SU-DHL-6 (cell line): ENCODE results near the gene CACNA2D4.

ENCODE experiments used
- H2AFZ ChIP-seq: fragments of 200-600 bp; sonication (generic); 2 replicates; pipeline ENCODE4 v1.6.1; 2014; ENCODE audit warnings: low read depth, mild to moderate bottlenecking, moderate library complexity, mixed read lengths, antibody characterized with exemption, low read length; ENCODE audit not compliant: severe bottlenecking
- H3F3A ChIP-seq: fragments of 200-600 bp; shearing (Covaris generic); 2 replicates; pipeline ENCODE4 v1.6.0; 2016; ENCODE audit warnings: antibody characterized with exemption, mild to moderate bottlenecking; ENCODE audit not compliant: insufficient read depth
- H3K27ac ChIP-seq: fragments of 200-600 bp; sonication (generic); 2 replicates; pipeline ENCODE4 v1.5.1; 2016; ENCODE audit warnings: low read depth, mild to moderate bottlenecking, low read length, moderate library complexity, mixed read lengths
- H3K27me3 ChIP-seq: fragments of 200-600 bp; sonication (generic), shearing (Covaris generic); 2 replicates; pipeline ENCODE4 v1.6.0; 2014; ENCODE audit warnings: mild to moderate bottlenecking, low read length
- H3K36me3 ChIP-seq: fragments of 200-600 bp; sonication (generic); 2 replicates; pipeline ENCODE4 v1.6.1; 2014; ENCODE audit warnings: mild to moderate bottlenecking, low read length, mixed read lengths
- H3K4me2 ChIP-seq: fragments of 300-600, 200-600 bp; shearing (Covaris generic), sonication (generic); 2 replicates; pipeline ENCODE4 v1.6.0; 2014; ENCODE audit warnings: low read length, low read depth, mild to moderate bottlenecking; ENCODE audit not compliant: poor library complexity, severe bottlenecking
- H3K4me3 ChIP-seq: fragments of 200-600 bp; sonication (generic); 2 replicates; pipeline ENCODE4 v1.5.1; 2014; ENCODE audit warnings: antibody characterized with exemption, low read length, mild to moderate bottlenecking, mixed read lengths; ENCODE audit not compliant: insufficient read depth, poor library complexity, severe bottlenecking
- H3K79me2 ChIP-seq: fragments of 200-600 bp; sonication (generic); 2 replicates; pipeline ENCODE4 v1.6.1; 2014; ENCODE audit warnings: mild to moderate bottlenecking, low read length, moderate library complexity; ENCODE audit not compliant: insufficient read depth
- H3K9ac ChIP-seq: fragments of 200-600 bp; sonication (generic); 2 replicates; pipeline ENCODE4 v1.7.0; 2014; ENCODE audit warnings: mild to moderate bottlenecking, low read length
- H3K9me2 ChIP-seq: fragments of 200-600 bp; sonication (generic); replicated peaks from 2 replicates; pipeline ENCODE4 v1.6.1; 2014; ENCODE audit warnings: low read length; ENCODE audit not compliant: insufficient read depth
- H3K9me3 ChIP-seq: fragments of 200-600 bp; sonication (generic); 2 replicates; pipeline ENCODE4 v1.6.1; 2014; ENCODE audit warnings: low read length, mixed read lengths; ENCODE audit not compliant: insufficient read depth
- H4K20me1 ChIP-seq: fragments of 200-600 bp; sonication (generic); 2 replicates; pipeline ENCODE4 v1.6.1; 2014; ENCODE audit warnings: low read depth, mild to moderate bottlenecking, antibody characterized with exemption, low read length, moderate library complexity, mixed read lengths
- EZH2phosphoT487 ChIP-seq: fragments of 200-600 bp; sonication (generic), shearing (Covaris generic); conservative IDR thresholded peaks from 2 replicates; pipeline ENCODE4 v1.6.1; 2018; ENCODE audit warnings: mild to moderate bottlenecking, antibody characterized with exemption, low read length, moderate library complexity, mixed read lengths
- TF ChIP-seq, protein P1 (sequence below): fragments of 200-600 bp; sonication (generic); IDR thresholded peaks from one replicate; pipeline ENCODE4 v1.5.1; 2017; ENCODE audit warnings: antibody characterized with exemption, mild to moderate bottlenecking, low read length, moderate library complexity; ENCODE audit not compliant: insufficient read depth, poor library complexity, severe bottlenecking

CACNA2D4 gene

DNA sequence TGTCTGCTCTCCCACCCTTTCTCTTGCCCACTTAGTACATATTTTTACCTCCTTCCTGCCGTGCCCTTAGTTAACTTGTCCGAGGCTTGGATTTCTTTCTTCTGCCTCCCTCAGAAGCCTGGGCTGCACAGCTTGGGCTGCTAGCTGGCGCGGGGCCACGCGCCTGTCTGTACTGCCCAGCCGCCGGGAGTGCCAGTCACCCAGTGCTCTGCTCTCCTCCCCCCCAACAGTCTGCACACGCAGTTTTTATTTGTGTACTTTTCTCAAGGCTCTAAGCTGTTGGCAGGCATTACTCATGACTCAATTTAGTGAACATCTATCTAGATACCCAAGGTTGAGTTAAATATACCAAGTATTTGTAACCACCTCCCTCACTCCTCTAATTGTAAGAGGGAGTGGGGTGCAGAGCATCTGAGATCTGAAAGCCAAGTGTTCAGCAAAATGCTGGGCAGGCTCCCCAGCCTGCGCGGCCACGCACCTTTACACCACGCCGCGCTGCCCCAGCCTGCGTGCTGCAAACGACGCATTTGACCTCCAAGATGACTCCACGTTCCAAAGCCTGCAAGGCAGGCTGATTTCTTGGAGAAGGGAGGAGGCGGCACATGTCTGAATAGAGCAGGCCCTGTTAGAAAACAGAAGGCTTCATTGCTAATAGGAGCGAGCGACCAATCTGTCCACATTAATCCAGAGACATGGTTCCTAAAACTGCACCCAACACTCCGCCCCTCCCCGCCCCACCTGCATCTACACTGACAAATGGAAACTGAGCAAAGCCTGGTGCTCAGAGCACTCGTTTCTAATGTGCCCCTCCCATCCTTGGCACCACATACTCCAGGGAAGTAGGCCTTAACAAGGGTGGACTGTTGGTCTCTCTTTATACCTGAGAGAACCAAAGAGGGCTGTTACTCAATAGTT is 18.2 kb upstream of the CACNA2D4 start:
- no peaks in the 10 kb centered on the region for H3F3A ChIP-seq
- no peak for TF ChIP-seq EZH2phosphoT487
- TF ChIP-seq, protein P1, sequence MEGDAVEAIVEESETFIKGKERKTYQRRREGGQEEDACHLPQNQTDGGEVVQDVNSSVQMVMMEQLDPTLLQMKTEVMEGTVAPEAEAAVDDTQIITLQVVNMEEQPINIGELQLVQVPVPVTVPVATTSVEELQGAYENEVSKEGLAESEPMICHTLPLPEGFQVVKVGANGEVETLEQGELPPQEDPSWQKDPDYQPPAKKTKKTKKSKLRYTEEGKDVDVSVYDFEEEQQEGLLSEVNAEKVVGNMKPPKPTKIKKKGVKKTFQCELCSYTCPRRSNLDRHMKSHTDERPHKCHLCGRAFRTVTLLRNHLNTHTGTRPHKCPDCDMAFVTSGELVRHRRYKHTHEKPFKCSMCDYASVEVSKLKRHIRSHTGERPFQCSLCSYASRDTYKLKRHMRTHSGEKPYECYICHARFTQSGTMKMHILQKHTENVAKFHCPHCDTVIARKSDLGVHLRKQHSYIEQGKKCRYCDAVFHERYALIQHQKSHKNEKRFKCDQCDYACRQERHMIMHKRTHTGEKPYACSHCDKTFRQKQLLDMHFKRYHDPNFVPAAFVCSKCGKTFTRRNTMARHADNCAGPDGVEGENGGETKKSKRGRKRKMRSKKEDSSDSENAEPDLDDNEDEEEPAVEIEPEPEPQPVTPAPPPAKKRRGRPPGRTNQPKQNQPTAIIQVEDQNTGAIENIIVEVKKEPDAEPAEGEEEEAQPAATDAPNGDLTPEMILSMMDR: no peak
- no peaks in the 10 kb centered on the region for H4K20me1 ChIP-seq
- H3K9me2 ChIP-seq: no peaks in the 10 kb centered on the region
- no peak overlapping the region for H2AFZ ChIP-seq
- H3K9me3 ChIP-seq: no peaks in the 10 kb centered on the region
- H3K27me3 ChIP-seq: no peaks in the 10 kb centered on the region
- H3K36me3 ChIP-seq: no peaks in the 10 kb centered on the region
- H3K4me2 ChIP-seq: no peak overlapping the region
- H3K4me3 ChIP-seq: no peak overlapping the region
- no peak overlapping the region for H3K27ac ChIP-seq
- no peaks in the 10 kb centered on the region for H3K79me2 ChIP-seq
- no peak overlapping the region for H3K9ac ChIP-seq

DNA sequence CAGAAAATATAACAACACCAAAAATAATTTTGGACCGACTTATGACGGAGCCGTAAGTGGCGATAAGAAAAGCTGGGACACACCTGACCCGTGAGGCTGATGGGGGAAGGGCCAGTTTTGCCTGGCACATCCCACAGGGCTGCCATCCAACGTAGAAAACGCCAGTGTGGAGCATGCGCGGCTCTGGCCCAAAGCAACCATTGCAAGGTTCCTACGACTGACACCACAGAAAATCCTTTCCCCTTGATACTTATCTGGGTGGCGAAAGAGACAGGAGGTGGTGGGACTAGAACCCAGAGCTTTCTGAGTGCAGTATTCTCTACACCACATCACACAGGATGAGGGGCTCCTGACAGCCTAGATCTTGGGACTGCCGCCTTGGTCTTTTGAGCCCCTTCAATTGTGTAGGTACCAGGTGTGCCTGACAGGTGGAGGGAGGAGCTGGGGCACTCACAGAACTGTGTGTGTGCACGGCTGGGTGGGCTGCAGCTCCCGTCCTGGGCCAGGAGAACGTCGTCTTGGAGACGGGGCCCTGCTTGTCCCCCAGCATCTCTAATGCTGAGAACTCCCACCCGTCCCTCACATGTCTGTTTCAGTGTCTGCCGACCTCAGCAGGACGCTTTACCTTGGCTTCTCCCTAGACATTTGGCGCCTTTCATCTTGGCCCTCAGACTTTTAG is 17.4 kb upstream of the CACNA2D4 start:
- Histone ChIP-seq H3K9ac (no peak overlapping the region), H3K4me2 (no peak overlapping the region), H3K27ac (no peak overlapping the region)

DNA sequence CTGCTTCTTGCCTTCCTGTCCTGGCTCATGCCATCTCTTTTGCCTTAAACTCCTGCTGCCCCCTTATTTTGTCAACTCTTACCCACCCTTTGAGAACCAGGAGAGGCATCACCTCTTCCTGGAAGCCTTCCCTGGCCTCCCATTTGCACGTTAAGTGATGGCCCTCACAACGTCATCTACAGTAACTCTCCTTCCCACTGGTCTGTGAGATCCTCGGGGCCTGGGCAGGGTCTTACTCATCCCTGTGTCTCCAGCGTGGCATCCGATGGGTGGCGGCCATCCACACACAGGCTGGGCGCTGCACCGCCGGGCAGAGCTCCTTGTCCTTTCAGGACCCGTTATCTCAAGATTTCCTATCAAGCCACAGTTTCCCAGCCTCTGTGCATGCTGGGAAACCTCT is 16.8 kb upstream of the CACNA2D4 start:
- no peak overlapping the region for H3K9ac ChIP-seq
- TF ChIP-seq EZH2phosphoT487: no peak
- TF ChIP-seq, protein P1: no peak

More for the DNA sequence above, 17.4 kb upstream of the CACNA2D4 start:
- H3K9me2 ChIP-seq: no peaks in the 10 kb centered on the region
- H3F3A ChIP-seq: no peaks in the 10 kb centered on the region
- H2AFZ ChIP-seq: no peak overlapping the region
- no peaks in the 10 kb centered on the region for H3K79me2 ChIP-seq
- no peaks in the 10 kb centered on the region for H3K27me3 ChIP-seq
- H3K36me3 ChIP-seq: no peaks in the 10 kb centered on the region
- TF ChIP-seq, protein P1: no peak
- no peak for TF ChIP-seq EZH2phosphoT487
- H3K4me3 ChIP-seq: no peak overlapping the region
- H4K20me1 ChIP-seq: no peaks in the 10 kb centered on the region
- H3K9me3 ChIP-seq: no peaks in the 10 kb centered on the region

More for the DNA sequence above, 16.8 kb upstream of the CACNA2D4 start:
- Histone ChIP-seq H3K9me3 (no peaks in the 10 kb centered on the region), H2AFZ (no peak overlapping the region), H3K4me2 (no peak overlapping the region), H3K36me3 (no peaks in the 10 kb centered on the region), H4K20me1 (no peaks in the 10 kb centered on the region), H3K4me3 (no peak overlapping the region), H3F3A (no peaks in the 10 kb centered on the region), H3K27ac (no peak overlapping the region), H3K27me3 (no peaks in the 10 kb centered on the region), H3K9me2 (no peaks in the 10 kb centered on the region), H3K79me2 (no peaks in the 10 kb centered on the region)
